GM19238 (cell line): ENCODE results near the gene CCNL2.
"Not testable (repeated sequence)": the region's sequence is repeated elsewhere in the genome, so short reads cannot be mapped to it uniquely, and the experiment has no call there.

Experiments
- DNase-seq: peaks from one replicate; pipeline ENCODE4 v3.0.0; 2011; ENCODE audit warnings: low spot score; ENCODE audit not compliant: insufficient read length

CCNL2 gene

DNA sequence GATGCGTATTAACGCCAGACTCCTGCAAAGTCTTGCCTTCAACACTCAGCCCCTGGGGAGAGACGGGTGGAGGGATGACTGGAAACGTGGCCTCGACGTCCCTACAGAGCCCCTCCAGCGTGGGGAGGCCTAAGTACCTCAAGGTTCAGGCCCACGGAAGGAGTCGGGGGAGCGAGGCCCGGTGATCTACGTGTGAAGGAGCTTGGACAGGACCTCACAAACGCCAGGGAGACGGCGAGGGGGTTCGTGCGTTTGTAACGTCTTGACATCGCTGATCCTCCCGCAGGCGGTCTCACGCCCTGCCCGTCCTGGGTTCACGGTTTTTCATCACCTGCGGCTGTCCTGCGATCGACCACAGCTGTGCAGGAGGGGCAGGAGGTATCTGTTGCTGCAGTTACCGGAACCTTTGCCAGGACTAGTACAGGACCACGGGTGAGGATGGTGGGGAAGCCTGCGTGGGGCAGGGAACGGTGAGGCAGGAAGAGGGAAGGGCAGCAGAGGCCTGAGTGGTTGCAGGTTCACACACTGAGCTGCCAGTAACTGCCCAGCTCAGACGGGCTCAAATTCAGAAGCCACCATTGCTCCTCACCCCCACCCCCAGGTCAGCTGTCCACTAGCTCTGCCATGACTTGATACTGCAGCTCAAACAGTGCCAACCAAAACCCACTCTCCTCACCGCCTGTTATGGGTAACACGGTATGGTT is 889 bp upstream of the CCNL2 start:
- no peak for DNase-seq

DNA sequence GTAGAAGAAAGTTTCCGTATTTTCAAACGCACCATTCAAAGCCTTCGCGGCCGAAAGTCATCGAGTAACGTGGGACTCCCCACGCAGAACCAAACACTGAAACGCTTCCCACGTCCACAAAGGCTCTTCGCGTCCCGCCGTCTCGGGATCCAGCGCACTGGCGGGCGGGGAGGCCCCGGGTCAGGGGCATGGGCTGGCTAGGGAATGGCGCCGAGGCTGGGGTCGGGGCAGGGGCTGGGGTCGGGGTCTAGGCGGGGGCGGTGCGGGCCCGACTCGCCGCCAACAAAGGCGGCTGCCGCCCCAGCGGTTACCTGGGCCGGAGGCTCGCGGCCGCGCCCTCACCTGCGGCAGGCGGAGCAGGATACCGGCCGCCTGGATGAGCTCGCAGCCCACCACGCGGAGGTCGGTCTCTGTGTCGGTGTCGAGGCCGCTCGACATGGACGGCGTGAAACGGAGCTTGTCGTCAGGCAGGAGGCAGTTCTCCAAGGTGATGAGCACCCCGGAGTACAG is 403 bp downstream of the CCNL2 start:
- DNase-seq = no peak

DNA sequence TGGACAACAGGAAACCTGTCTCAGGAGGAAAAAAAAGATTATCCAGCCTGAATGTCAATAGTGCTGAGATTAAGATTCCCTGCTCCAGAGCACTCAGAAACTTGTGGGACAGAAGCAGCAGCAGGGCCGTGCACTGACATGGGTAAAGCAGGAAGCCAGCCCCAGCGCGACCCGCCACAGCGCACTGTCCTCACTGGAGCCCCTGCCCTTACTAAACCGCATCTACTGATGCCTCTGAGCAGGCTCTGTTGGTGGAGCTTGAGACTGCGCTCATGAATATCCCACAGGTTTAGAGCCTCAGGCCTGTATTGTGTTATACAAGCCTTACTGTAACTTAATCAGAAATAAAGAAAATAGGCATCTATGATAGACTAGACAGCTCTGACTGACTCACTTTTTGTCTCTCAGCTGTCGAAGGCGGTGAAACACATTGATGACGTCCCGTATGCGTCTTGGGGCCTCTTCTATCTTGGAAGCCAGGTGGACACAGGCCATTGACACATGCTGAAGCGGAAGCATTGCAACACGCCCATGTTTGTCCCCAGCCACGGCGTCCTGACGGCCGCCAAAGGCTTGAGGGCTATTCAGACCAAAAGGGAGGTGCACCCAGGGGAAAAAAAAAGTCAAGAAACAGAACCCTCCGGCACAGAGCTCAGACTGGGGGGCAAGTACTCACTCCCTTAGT is 1.2 kb downstream of the CCNL2 start:
- DNase-seq = no peak

DNA sequence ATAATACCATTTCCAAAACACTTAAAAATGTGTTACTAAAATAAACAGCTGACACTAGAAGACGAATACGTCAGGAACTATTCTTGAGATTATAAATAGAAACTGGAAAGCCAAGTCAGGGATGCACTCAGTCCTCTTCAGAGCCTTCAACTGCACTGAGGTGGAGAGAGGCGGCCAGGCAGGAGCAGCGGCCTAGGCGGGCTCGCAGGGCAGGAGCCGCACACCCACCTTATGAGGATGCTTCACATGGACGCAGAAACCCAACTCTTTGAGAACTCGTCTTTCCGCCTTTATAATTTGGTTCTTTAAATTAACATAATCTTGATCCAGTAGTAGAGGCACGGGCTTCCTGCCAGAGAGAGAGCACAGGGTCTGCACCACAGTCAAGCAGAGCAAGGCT is 4.0 kb downstream of the CCNL2 start:
- DNase-seq = no peak

DNA sequence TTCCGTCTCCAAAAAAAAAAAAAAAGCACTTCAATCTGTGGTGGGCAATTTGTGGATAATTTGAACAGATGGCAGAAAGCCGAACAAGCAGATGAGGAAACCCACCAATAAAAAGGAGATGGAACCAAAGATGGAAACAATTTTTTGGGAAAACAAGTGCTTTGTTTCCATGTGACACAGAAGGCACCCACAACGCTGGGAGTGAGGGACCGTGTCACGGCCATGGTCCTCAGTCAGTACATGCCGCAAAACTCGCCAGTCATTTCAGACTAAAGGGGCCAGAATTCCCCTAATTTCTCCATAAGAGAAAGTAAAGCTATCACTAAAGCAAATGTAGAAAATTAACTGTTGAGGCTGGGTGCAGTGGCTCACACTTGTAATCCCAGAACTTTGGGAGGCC is 5.0 kb downstream of the CCNL2 start:
- DNase-seq = no peak

DNA sequence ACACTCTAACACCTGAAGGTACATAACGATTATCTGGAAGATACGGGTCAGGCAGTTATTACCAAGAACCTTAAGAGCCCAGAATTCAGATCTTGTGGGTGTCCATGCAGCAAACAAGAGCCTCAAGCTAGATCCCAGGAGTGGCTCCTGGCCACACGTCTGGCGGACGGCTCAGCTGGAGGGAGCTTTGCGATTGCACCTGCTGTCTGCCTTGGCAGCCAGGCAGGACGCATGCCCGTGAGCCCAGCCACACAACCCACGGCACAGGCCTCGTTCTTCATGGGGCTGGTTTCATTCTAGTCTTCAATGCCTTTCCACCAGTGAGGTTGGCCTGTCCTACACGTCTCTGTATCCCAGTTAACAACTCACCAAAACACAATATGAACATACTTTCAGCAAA is 5.7 kb downstream of the CCNL2 start:
- DNase-seq = no peak

DNA sequence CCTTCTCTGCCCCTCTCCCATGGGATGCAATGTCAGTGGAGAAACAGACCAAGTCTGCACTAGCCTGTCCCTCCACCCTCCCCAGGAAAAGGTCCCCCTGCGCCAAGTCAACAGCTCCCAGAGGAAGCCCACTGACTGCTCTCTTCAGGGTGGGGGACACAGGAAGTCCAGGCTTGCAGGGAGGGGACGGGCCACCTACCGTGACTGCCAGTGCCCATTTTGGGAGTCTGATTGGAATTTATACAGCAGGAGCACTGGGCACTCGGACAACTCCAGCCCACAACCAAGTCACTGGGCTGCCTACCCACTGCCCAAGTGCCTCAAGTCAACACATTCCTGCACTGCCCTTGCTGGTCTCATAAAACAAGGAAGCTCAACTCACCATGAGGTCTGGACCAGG is 6.1 kb downstream of the CCNL2 start:
- no peak for DNase-seq

DNA sequence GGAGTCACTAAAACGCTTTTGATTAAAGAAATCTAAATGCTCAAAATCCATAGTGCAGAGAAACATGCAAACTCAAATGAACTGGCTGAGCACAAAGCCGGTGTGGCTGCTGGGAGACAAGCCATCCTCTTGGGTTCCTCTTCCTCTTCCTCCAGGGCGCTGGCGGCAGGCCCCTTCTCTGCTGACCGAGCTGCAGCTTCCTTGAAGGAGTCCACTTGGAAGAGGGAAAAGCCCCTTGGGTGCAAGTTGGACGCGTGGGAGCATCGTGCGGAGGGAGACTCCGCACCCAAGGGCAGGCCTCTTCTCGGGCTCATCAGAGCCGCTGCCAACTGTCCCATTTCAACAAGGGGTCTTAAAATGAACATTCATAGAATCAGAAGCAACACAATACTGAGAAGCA is 7.9 kb downstream of the CCNL2 start:
- DNase-seq = no peak

DNA sequence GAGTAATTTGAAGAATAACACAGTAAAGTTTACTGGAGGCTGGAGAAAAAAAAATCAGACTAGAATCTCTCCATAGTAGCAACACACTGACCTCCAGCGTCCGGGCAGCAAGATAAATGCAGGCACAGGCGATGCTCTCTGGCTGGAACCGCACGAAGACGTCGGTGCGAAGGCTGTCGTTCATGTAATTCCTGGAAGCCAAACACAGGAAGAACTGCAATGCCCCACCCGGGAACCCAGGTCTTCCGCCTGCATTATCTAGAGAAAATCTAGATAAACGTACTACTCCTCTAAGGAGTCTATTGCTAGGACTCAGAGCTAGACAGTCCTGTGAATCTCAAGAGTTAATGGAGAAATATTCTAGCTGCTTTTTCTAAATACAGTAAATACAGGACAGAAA is 8.5 kb downstream of the CCNL2 start:
- DNase-seq = no peak

DNA sequence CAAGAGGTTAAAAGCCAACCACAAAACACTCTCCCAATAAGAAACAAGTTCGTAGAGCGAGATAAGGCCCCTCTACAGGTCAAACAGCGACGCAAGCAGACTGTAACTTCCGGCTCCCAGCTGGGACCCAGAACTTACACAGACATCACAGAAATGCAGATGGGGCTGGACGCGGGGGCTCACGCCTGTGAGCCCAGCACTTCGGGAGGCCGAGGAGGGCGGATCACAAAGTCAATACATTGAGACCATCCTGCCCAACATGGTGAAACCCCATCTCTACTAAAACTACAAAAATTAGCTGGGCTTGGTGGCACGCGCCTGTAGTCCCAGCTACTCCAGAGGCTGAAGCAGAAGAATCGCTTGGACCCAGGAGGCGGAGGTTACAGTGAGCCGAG is 11.1 kb downstream of the CCNL2 start:
- no peak for DNase-seq

DNA sequence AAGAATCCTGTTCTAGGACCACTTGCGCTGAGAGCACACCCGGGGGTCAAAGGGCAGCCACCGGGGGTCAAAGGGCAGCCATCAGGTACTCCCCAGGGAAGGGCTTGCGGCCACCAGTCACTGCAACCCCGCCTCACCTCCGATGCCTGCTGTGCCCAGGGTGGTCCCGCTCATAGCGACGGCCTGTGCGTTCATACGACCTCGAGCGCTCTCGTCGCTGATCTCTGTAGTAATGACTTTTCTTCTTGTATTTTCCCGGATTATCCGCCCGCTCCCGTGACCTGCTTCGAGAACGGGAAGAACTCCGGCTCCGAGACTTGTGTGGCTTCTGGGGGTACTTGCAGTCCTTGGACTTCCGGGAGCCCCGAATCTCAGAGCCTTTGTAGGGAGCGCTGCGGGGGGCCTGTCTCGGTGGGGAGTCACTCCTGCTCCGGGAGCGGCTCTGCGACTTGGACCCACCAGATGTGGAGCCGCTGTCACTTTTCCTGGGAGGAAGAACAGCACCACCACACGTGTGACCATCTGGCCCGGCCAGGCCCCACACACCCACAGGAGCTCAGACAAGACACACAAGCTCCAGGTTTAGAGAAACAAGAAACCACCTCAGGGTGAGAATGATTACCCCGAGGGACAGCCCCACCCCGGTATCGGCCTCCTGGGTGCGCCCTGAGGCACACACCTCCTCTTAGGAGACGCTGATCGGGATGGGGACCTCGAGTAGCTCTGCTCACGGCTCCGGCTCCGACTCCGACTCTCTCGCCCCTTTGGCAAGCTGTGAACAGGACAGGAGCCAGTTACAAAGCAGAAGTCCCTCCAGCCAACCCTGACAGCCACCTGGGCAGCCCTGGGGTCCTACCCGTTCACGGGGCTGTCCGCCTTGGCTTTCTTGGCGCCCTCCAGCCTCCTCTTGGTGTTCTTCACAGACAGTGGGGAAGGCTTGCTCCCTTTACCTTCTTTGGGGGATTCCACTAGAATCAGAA is 11.7 kb downstream of the CCNL2 start:
- DNase-seq = no peak

DNA sequence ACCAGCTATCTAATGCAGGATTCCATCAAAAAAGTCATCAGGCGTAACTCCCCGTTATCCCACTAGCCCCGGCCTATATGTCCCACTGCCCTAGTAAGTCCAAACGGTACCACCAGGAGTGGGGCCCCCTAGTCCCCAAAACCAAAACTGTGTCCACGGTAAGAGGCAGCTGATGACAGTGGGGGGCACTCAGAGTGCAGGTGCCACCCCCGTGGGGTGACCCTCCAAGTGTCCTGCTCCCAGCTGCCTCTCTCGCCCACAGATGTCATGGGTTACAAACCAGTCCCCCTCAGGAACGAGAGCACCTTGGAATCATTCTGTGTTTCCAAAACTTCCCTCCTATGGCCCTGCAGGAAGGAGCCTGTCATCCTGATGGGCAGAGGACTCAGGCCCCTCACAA is 13.2 kb downstream of the CCNL2 start:
- no peak for DNase-seq

DNA sequence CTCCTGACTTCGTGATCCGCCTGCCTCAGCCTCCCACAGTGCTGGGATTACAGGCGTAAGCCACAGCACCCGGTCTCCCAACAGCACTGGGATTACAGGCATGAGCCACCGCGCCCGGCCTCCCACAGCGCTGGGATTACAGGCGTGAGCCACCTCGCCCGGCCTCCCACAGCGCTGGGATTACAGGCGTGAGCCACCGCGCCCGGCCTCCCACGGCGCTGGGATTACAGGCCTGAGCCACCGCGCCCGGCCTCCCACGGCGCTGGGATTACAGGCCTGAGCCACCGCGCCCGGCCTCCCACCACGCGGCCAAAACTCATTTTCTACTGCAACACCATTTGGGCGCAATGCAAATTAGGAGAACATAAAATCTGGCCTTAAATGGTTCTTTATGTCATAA is 13.8 kb downstream of the CCNL2 start:
- not testable (repeated sequence) for DNase-seq

DNA sequence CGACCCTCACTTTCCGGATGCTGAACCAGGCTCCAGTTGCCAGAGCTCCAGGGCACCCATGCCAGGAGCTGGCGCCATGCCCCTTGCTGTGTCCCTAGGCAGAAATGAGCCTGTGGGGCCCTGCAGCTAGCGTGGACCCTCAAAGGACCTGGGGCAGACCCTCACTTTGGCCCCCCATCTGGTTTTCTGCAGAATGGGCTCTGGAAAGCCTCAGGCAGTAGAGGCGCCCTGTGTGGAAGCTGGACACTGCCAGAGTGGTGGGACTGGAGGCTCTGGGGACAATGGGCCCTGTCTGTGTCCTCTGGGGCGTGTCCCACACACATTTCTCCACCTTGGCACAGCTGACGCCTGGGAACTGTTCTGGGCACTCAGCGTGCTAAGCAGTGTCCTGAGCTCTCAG is 17.8 kb downstream of the CCNL2 start:
- DNase-seq = no peak

DNA sequence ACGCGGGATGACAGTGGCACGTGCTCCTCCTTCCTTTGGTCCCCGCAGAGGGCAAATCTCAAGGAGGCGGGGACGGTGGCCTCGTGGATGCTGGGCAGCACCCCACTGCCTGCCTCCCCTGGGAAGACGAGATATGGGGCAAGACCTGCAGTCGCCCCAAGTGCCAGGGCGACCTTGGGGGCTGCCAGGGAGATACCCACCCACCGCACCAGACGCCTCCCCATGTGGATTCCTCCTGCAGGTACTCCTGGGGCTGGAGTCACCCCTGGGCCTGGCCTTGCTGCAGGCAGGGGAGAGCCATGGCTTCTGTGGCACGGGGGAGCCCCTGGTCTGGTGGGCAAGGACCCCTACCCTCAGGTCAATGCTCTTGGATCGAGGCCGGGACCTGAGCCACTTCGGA is 18.3 kb downstream of the CCNL2 start:
- DNase-seq = no peak

DNA sequence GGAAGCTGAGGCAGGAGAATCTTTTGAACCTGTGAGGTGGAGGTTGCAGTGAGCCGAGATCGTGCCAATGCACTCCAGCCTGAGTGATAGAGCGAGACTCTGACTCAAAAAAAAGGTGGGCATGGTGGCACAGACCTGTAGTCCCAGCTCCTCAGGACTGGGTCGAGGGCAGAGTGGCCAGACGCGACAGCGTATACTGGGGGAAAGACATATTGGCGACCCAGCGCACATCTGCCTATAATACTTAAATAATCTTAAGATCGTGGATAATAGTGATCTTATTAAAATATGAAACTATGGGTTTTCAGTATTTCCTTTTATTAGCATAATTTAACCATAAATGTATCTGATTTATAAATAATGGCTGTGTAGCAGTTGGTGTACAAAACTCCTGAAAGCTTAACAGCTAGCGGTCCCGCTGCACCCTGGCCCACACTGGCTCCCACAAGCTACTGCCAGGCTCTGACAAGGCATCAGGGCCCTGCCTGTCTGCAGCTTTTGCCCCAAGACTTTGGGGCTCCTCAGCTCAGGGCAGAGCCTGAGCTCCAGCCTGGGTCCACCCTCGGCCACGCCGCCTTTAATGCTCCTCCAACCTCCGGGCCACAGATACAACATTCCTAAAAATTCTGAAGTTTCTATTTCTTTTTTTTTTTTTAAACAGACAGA is 21.5 kb downstream of the CCNL2 start:
- DNase-seq = no peak

DNA sequence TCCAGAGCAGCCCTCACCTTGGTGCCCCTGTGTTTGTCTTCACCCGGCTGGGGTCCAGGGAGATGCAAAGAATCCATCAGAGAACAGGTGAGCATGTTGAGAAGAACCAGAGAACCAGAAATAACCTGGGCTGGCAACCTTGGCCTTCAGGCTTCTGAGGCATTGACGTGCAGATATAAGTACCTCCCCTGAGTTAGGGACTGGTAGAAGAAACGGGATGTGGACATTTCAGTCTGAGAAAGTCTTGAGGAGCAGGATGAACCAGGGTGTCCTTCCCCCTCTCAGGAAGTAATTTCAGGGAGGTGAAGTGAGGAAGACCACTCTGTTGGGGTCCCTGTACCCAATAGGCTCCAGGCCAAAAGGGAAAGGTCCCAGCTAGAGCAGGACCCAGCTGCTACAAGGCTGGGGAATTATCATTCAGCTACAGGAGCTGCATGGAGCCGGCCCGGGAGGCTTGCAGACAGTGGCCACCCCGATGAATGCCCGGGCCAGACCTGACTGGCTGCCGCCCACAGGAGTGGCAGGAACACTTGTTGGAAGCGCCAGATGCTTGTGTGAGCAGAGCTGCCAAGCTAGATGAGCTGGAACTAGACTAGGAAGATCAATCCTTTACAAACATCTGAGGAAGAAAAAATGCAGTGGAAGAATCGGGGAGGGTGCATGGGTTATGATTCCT is 22.4 kb downstream of the CCNL2 start:
- no peak for DNase-seq

DNA sequence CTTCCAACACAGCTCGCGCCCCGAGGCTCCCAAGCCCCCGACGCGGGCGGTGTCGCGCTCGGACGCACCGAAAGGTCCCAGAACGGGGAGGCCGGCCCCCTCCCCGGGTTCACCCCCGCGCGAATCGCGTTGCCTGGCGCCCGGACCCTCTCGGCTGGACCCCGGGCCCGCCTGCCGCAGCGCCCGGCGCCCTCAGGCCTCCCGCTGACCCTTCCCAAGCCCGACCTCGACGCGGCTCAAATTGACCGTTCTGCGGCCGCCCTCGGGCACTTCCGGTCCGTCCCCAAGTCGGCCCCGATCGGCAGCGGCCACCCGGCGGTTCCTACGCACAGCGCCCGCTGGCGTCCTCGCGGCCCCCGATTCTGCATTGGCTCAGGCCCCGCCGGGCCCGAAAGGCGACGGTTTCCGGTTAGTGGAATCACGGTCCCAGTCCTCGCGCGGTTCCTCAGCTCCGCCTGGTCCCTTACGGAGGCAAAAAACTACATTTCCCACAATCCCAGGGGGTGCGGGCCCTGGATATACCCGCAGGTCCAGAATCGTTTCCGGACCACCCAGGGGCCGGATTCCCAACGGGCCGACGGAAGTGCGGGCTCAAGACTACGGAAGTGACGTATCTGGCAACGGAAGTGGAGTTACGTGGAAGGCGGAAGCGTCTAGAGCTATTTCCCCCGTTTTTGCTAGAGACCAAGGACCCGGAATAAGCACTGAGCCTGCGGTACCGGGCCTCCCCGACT is 24.0 kb downstream of the CCNL2 start, which contains the start of gene AURKAIP1:
AURKAIP1 (minus strand) TSS at position 279 of the 734 bp plus-strand sequence. CDS start 451 bp downstream, outside the sequence.
- DNase-seq = peak; percentile 99

DNA sequence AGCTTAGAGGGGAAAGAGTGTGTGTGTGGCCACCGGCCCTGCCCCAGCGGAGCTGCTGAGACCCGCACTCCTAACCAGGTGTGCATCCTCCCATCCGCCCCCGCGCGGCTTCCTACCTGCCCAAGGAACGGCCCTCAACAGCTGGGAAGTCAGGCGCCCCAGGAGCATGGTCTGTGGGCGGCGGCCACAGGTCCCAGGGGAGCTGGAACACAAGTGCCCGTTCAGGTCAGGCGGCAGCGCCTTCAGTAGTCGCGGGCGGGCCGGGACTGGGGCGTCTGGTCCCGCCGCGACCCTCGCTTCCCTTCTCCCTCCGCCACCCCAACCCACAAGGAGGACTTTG is 24.6 kb downstream of the CCNL2 start:
- DNase-seq = no peak
